ENCODE results near the gene DPM3. TPM values are rescaled to one million over a fixed set of nuclear protein-coding genes. Genes with fewer than 3 reads are reported as not detected.

The DPM3 gene
- total and polyA plus RNA-seq, 2 of the 13 experiments (the other 11 are each of a cell fraction or from before 2014, with no cell fraction given) = 23.2 to 53.4 TPM

- TF ChIP-seq ZBTB46 (CRISPR knock-in tag; IDR thresholded peaks at IDR 0.05; ENCODE audit: borderline replicate concordance) (no peak; the same call in 1 of the 2 replicates), ZNF282 (IDR thresholded peaks at IDR 0.05; ENCODE audit: partially characterized antibody) (no peak), CHD2 (IDR thresholded peaks at IDR 0.05; ENCODE audit: low read depth, low read length) (no peak), ZNF83 (CRISPR knock-in tag; IDR thresholded peaks at IDR 0.05; ENCODE audit: borderline replicate concordance) (0 out of 2 replicates have a peak, but pooled peaks have one; percentile 31), ZNF547 (CRISPR knock-in tag; IDR thresholded peaks at IDR 0.05) (no peak; the same call in 1 of the 2 replicates), ZC3H4 (CRISPR knock-in tag; IDR thresholded peaks at IDR 0.05; ENCODE audit: borderline replicate concordance) (peak; percentile 91; the same call in 1 of the 2 replicates), MTF2 (CRISPR knock-in tag; IDR thresholded peaks at IDR 0.05; ENCODE audit: borderline replicate concordance) (no peak), SNAI1 (CRISPR knock-in tag; IDR thresholded peaks at IDR 0.05; ENCODE audit: borderline replicate concordance) (no peak), ZBTB40 (IDR thresholded peaks at IDR 0.05) (no peak), ZBTB40 (CRISPR knock-in tag; IDR thresholded peaks at IDR 0.05) (no peak), EEA1 (CRISPR knock-in tag; IDR thresholded peaks at IDR 0.05; ENCODE audit: borderline replicate concordance) (no peak), ZNF558 (CRISPR knock-in tag; IDR thresholded peaks at IDR 0.05; ENCODE audit: borderline replicate concordance) (no peak; the same call in 1 of the 2 replicates)
- TF ChIP-seq, protein P1, sequence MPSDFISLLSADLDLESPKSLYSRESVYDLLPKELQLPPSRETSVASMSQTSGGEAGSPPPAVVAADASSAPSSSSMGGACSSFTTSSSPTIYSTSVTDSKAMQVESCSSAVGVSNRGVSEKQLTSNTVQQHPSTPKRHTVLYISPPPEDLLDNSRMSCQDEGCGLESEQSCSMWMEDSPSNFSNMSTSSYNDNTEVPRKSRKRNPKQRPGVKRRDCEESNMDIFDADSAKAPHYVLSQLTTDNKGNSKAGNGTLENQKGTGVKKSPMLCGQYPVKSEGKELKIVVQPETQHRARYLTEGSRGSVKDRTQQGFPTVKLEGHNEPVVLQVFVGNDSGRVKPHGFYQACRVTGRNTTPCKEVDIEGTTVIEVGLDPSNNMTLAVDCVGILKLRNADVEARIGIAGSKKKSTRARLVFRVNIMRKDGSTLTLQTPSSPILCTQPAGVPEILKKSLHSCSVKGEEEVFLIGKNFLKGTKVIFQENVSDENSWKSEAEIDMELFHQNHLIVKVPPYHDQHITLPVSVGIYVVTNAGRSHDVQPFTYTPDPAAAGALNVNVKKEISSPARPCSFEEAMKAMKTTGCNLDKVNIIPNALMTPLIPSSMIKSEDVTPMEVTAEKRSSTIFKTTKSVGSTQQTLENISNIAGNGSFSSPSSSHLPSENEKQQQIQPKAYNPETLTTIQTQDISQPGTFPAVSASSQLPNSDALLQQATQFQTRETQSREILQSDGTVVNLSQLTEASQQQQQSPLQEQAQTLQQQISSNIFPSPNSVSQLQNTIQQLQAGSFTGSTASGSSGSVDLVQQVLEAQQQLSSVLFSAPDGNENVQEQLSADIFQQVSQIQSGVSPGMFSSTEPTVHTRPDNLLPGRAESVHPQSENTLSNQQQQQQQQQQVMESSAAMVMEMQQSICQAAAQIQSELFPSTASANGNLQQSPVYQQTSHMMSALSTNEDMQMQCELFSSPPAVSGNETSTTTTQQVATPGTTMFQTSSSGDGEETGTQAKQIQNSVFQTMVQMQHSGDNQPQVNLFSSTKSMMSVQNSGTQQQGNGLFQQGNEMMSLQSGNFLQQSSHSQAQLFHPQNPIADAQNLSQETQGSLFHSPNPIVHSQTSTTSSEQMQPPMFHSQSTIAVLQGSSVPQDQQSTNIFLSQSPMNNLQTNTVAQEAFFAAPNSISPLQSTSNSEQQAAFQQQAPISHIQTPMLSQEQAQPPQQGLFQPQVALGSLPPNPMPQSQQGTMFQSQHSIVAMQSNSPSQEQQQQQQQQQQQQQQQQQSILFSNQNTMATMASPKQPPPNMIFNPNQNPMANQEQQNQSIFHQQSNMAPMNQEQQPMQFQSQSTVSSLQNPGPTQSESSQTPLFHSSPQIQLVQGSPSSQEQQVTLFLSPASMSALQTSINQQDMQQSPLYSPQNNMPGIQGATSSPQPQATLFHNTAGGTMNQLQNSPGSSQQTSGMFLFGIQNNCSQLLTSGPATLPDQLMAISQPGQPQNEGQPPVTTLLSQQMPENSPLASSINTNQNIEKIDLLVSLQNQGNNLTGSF (CRISPR knock-in tag; IDR thresholded peaks at IDR 0.05) = no peak
Observed at GRCh38 chr1:155128755-155129473, 11.4 kb downstream of the DPM3 start (continued).
